Prostate gland (tissue), 2 donors: ENCODE data around the gene PKNOX1. TPM values are rescaled to one million over a fixed set of nuclear protein-coding genes. Genes with fewer than 3 reads are reported as not detected.
"Not testable (repeated sequence)": the region's sequence is repeated elsewhere in the genome, so short reads cannot be mapped to it uniquely, and the experiment has no call there.

Experiments
- DNase-seq: peaks from one replicate; pipeline ENCODE4 v3.0.0-alpha.2; 2019; ENCODE audit warnings: low spot score
- H3K27ac ChIP-seq, 2 donors: fragments of 200-600 bp; sonication (generic); 2 replicates each; pipeline ENCODE4 v1.5.1; 2017 to 2019
- H3K27me3 ChIP-seq: fragments of 200-600 bp; sonication (generic); replicated peaks from 2 replicates; pipeline ENCODE4 v1.5.1; 2019; ENCODE audit not compliant: insufficient read depth
- H3K36me3 ChIP-seq, 2 donors: fragments of 200-600 bp; sonication (generic); 1 replicate in 1 of 2; 2 replicates in 1 of 2; pipeline versions ENCODE4 v1.5.1 to v1.8.1; 2017 to 2019
- H3K4me1 ChIP-seq: fragments of 200-600 bp; sonication (generic); replicated peaks from 2 replicates; pipeline ENCODE4 v1.5.1; 2019
- H3K4me3 ChIP-seq, 2 donors: fragments of 200-600 bp; sonication (generic); 2 replicates each; pipeline ENCODE4 v1.5.1; 2017 to 2019
- H3K9me3 ChIP-seq: fragments of 200-600 bp; sonication (generic); 2 replicates; pipeline ENCODE4 v1.5.1; 2017
- CTCF ChIP-seq, 4 experiments: fragments of 200-600 bp in 2 of 4; fragments of 450-650 bp in 2 of 4; sonication (generic) in 2 of 4; IDR thresholded peaks; 1 replicate in 3 of 4; 2 replicates in 1 of 4; pipeline ENCODE4 v1.5.1; 2016 to 2019; ENCODE audit warnings: antibody characterized with exemption in 4 of 4, mild to moderate bottlenecking in 2 of 4, moderate library complexity in 2 of 4
- POLR2A ChIP-seq: fragments of 450-650 bp; IDR thresholded peaks from one replicate; pipeline ENCODE4 v1.6.1; 2016; ENCODE audit warnings: antibody characterized with exemption, mild to moderate bottlenecking
- POLR2AphosphoS5 ChIP-seq: sonication (generic); formaldehyde crosslinking; IDR thresholded peaks from one replicate; pipeline ENCODE4 v1.6.1; 2017; ENCODE audit warnings: antibody characterized with exemption
- WGBS: methylation state at CpG from one replicate; pipeline ENCODE4 v1.1.5; 2018; 5-methylcytosine and 5-hydroxymethylcytosine counted together
- intact Hi-C: fragments of 100-400 bp; cut with DNase I; formaldehyde crosslinking; loops from one replicate; pipeline ENCODE4 v1.14.2; 2022
- total RNA-seq, 2 donors: library from RNA; depleted of rRNA; stranded (reverse); fragments of >200 nt; gene quantifications; one replicate each; pipeline ENCODE4 v1.1.0, GENCODE V29; 2016

PKNOX1 gene
- total RNA-seq, 2 donors from 2014 or later: 38.0 to 42.4 TPM

GRCh38 chr21:42964086-42964485, 10.3 kb upstream of the PKNOX1 start:
- no peak for DNase-seq
- H3K36me3 ChIP-seq: no peaks in the 10 kb centered on the region
- no peak overlapping the region for H3K4me3 ChIP-seq
- no peaks in the 10 kb centered on the region for H3K9me3 ChIP-seq
- intact Hi-C loops: no loop called here
- TF ChIP-seq CTCF (IDR thresholded peaks at IDR 0.05): no peak
- no peak for TF ChIP-seq POLR2A
- TF ChIP-seq POLR2AphosphoS5: no peak
- no peak overlapping the region for H3K27ac ChIP-seq
- no peaks in the 10 kb centered on the region for H3K4me1 ChIP-seq
- WGBS: 72% methylated on average over 9 of the region's 9 CpGs
- H3K27me3 ChIP-seq: no peaks in the 10 kb centered on the region

GRCh38 chr21:42964546-42965210, 9.7 kb upstream of the PKNOX1 start:
- DNase-seq: no peak
- Histone ChIP-seq H3K4me3 (no peak overlapping the region), H3K9me3 (no peaks in the 10 kb centered on the region), H3K36me3 (no peaks in the 10 kb centered on the region), H3K27ac (no peak overlapping the region), H3K4me1 (no peaks in the 10 kb centered on the region), H3K27me3 (no peaks in the 10 kb centered on the region)
- 95% methylated on average over 13 of the region's 13 CpGs for WGBS
- intact Hi-C loops: no loop called here
- TF ChIP-seq POLR2A (no peak), POLR2AphosphoS5 (no peak), CTCF (IDR thresholded peaks at IDR 0.05) (no peak)

- Histone ChIP-seq H3K27ac (no peak overlapping the region), H3K4me1 (no peaks in the 10 kb centered on the region), H3K4me3 (no peak overlapping the region), H3K36me3 (no peaks in the 10 kb centered on the region), H3K9me3 (no peaks in the 10 kb centered on the region), H3K27me3 (no peaks in the 10 kb centered on the region)
- DNase-seq: no peak
- intact Hi-C loops: no loop called here
- no peak for TF ChIP-seq POLR2AphosphoS5
- no peak for TF ChIP-seq POLR2A
- TF ChIP-seq CTCF (IDR thresholded peaks at IDR 0.05): no peak
- 67% methylated on average over 3 of the region's 3 CpGs for WGBS
Observed at GRCh38 chr21:42965211-42965560, 9.2 kb upstream of the PKNOX1 start.

GRCh38 chr21:42967616-42968015, 6.7 kb upstream of the PKNOX1 start:
- H3K4me3 ChIP-seq, H3K4me1 ChIP-seq, intact Hi-C loops, DNase-seq, H3K27me3 ChIP-seq, H3K36me3 ChIP-seq, H3K9me3 ChIP-seq, H3K27ac ChIP-seq: not testable (repeated sequence)
- 95% methylated on average over 9 of the region's 9 CpGs for WGBS

- TF ChIP-seq POLR2AphosphoS5 (no peak), POLR2A (no peak)
- no peaks in the 10 kb centered on the region for H3K36me3 ChIP-seq
- H3K27ac ChIP-seq: no peak overlapping the region
- H3K4me1 ChIP-seq: no peaks in the 10 kb centered on the region
- no peaks in the 10 kb centered on the region for H3K27me3 ChIP-seq
- WGBS: 52% methylated on average over 6 of the region's 6 CpGs
- intact Hi-C loops: no loop called here
- H3K4me3 ChIP-seq: no peak overlapping the region
- H3K9me3 ChIP-seq: no peaks in the 10 kb centered on the region
- DNase-seq: no peak
Observed at GRCh38 chr21:42969193-42969600, 5.2 kb upstream of the PKNOX1 start.

GRCh38 chr21:42970946-42971653, 3.3 kb upstream of the PKNOX1 start:
- Histone ChIP-seq H3K27ac (no peak overlapping the region), H3K4me3 (no peak overlapping the region), H3K27me3 (no peaks in the 10 kb centered on the region), H3K4me1 (no peaks in the 10 kb centered on the region), H3K36me3 (no peaks in the 10 kb centered on the region), H3K9me3 (no peaks in the 10 kb centered on the region)
- WGBS: 86% methylated on average over 7 of the region's 7 CpGs
- no peak for DNase-seq
- intact Hi-C loops: no loop called here
- TF ChIP-seq POLR2AphosphoS5 (no peak), CTCF (IDR thresholded peaks at IDR 0.05) (no peak), POLR2A (no peak)
